ENCODE data around the gene IL32.
"Not testable (repeated sequence)": the region's sequence is repeated elsewhere in the genome, so short reads cannot be mapped to it uniquely, and the experiment has no call there.

Gene IL32

DNA sequence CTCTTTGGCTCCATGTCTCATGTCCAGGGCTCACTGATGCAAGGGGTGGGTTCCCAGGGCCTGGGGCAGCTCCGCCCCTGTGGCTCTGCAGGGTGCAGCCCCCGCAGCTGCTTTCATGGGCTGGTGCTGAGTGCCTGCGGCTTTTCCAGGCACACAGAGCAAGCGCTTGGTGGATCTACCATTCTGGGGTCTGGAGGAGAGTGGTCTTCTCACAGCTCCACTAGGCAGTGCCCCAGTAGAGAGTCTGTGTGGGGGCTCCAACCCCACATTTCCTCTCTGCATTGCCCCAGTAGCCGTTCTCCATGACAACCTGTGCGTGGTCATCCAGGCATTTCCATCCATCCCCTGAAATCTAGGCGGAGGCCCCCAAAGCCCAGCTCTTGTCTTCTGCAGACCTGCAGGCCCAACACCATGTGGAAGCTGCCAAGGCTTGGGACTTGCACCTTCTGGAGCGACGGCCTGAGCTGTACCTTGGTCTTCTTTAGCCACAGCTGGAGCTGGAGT, 5.2 kb downstream of the IL32 start:
- no peak for DNase-seq (ENCODE audit: low read depth)

GRCh38 chr16:3071655-3072054, 6.2 kb downstream of the IL32 start:
- no peak for DNase-seq (ENCODE audit: low read depth)

GRCh38 chr16:3072148-3072547, 6.7 kb downstream of the IL32 start:
- DNase-seq (ENCODE audit: low read depth) = not testable (repeated sequence)

DNA sequence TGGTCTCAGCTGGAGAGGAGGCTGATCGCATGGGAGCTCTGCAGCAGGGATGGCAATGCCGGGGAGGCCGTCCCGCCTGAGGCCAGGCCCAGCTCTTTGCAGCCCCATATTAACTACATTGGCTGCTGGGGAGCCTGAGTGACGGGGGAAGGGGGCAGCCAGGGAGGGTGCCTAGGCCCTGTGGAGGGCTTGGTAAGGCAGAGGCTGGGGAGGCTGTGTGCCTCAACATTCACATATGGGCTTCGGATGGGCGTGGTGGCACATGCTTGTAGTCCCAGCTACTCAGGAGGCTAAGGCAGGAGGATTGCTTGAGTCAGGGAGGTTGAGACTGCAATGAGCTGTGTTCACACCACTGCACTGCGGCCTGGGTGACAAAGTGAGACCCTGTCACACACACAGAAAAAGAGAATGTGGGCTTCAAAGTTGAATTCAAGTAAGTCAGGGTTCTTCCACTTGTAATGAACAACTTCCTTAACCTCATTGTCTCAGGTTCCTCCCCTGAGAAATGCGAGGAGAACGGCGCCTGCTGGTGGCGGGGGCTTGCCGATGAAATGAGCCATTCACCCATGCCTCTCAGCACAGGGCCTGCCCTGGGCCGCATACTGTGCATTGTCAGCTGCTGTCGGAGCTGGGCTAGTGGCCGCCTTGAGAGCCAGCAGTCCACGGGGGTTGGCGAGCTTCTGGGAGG, 7.3 kb downstream of the IL32 start:
- DNase-seq (ENCODE audit: low read depth) = not testable (repeated sequence)

DNA sequence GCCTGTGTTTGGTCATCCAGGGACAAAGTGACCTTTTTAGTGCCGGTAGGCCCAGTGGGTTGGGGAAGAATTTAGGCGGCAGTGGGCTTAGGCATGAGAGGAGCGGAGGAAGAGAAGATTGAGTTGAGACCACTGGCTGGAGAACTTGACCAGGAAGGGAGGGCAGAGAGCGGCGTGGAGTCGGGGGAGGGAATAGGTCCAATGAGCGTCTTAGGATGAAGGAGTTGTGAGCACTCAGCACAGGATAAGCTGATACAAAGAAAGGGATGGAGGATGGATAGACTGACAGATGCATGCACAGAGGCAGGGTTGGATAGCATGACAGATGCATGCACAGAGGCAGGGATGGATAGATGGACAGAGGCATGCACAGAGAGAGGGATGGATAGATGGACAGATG, 8.0 kb downstream of the IL32 start:
- no peak for DNase-seq (ENCODE audit: low read depth)

DNA sequence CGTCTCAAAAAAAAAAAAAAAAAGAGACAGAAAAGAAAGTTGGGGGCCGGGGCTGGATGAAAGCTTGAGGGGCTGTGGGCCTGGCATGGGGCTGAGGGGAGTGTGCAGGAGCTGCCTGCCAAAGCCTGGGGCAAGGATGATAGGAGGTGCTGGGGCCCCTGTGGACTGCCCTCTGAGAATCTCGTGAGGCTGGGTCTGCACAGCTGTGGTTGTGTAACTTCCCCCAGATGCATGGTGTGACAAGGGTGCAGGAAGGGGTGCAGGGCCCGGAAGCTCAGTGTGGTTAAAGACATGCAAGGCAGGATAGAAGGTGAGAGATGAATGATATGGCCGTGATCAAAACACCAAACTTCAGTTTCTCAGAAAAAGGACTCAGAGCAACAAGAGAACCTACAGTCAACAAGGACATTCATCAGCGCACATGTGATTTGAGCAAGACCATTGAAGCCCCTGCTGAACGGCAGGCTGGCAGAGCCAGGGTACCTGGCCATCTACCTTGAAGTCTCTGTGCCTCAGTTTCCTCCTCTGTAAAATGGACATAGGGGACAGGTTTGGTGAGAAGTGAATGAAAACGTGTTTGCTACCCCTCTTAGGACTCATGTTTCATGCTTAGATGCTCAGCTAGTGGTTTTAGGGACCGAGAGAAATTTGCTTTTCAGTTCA, 9.6 kb downstream of the IL32 start:
- DNase-seq (ENCODE audit: low read depth) = no peak

DNA sequence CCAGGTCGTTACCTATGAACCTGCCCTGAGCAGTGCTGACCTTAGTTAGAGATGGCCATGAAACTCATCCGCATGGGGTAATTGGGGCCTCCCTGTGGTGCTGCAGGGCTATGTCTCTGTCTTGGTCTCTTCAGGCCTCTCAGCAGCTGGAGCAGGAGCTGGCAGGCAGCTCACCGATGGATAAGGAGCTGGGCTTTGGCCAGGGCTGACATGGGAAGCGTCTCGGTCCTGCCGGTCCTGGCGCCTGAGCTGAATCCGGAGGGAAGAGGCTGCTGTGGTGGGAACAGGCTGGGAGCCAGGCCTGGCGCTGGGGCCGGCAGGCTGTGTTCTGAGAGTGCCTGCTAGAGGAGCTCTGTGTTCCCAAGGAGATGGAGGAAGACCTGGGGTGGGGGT, 10.1 kb downstream of the IL32 start:
- no peak for DNase-seq (ENCODE audit: low read depth)

DNA sequence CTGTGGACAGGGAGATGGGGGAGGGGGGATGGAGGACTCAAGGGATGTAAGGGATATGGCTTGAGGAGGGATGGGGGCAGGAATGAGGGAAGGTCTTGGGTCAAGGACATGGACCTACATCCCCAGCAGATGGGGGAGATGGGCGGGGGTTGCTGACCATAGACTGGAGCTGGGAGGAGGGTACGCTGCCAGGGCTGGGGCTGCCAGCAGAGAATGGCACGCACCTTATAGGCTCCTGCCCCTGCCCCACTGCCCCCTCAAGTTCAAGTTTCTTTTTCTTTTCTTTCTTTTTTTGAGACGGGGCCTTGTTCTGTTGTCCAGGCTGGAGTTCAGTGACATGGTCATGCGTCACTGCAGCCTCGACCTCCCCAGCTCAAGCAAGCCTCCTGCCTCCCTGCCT, 10.5 kb downstream of the IL32 start:
- DNase-seq (ENCODE audit: low read depth) = not testable (repeated sequence)

- DNase-seq (ENCODE audit: low read depth) = no peak
These were observed 11.1 kb downstream of the IL32 start for GRCh38 chr16:3076577-3076976.

DNA sequence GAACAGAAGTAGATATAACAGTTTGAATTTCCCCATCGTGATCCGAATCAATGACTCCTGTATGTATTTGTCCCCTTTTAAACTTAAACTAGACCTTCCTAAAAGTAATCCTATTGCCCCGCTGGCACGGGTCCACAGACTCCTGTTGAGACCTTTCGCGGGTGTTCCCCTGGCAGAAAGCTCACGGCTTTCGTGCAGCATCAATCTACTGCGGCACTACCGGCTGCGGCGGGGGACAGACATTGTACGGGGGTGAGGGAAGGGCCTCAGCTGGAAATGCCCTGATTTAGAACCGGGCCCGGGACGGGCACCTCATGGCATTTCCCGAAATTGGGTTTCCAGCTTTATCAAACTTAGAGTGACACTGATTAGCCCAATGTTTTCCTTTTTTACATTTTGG, 14.6 kb downstream of the IL32 start:
- DNase-seq (ENCODE audit: low read depth) = no peak

DNA sequence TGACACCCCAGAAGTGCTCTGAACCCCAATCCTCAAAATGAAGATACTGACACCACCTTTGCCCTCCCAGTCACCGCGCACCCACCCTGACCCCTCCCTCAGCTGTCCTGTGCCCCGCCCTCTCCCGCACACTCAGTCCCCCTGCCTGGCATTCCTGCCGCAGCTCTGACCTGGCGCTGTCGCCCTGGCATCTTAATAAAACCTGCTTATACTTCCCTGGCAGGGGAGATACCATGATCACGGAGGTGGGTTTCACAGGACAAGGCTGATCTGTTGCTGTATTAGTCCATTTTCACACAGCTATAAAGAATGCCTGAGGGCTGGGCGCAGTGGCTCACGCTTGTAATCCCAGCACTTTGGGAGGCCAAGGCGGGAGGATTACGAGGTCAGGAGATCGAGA, 16.5 kb downstream of the IL32 start:
- DNase-seq (ENCODE audit: low read depth) = not testable (repeated sequence)

- not testable (repeated sequence) for DNase-seq (ENCODE audit: low read depth)
These were observed 18.0 kb downstream of the IL32 start for GRCh38 chr16:3083408-3083807.

DNA sequence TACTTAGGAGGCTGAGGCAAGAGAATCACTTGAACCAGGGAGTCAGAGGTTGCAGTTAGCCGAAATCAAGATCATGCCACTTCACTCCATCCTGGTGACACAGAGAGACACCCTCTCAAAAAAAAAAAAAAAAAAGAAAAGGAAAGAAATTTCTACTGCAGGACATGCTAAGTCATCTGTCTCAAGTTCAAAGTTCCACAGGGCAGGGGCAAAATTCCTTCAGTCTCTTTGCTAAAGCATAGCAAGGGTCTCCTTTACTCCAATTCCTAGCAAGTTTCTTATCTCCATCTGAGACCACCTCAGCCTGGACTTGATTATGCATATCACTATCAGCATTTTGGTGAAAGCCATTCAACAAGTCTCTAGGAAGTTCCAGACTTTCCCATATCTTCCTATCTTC, 19.1 kb downstream of the IL32 start:
- no peak for DNase-seq (ENCODE audit: low read depth)

- no peak for DNase-seq (ENCODE audit: low read depth)
These were observed 19.7 kb downstream of the IL32 start for GRCh38 chr16:3084969-3085670.

DNA sequence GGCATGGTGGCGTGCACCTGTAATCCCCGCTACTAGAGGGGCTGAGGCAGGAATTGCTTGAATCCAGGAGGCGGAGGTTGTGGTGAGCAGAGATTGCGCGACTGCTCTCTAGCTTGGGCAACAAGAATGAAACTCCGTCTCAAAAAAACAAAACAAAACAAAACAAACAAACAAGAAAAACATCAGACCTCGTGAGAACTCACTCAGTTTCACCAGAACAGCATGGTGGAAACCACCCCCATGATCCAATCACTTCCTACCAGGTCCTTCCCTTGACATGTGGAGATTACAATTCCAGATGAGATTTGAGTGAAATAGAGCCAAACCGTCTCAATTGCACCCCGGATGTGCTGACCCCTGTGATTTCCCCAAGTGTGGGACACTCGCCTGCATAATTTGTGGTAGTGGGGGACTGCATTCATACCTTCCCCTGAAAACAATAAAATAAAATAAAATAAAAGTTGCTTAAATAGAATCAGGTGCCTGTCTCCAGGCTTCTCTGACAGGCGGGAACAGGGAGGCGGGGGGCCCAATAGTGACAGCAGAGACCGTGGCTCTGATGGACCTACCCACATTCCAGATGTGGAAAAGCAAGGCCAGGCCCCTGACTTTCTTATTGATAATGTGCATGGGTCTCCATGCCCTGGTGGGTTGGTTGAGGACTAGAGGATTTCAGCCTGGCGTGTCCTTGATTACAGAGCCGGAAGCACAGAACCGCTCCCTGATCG, 20.6 kb downstream of the IL32 start:
- no peak for DNase-seq (ENCODE audit: low read depth)

DNA sequence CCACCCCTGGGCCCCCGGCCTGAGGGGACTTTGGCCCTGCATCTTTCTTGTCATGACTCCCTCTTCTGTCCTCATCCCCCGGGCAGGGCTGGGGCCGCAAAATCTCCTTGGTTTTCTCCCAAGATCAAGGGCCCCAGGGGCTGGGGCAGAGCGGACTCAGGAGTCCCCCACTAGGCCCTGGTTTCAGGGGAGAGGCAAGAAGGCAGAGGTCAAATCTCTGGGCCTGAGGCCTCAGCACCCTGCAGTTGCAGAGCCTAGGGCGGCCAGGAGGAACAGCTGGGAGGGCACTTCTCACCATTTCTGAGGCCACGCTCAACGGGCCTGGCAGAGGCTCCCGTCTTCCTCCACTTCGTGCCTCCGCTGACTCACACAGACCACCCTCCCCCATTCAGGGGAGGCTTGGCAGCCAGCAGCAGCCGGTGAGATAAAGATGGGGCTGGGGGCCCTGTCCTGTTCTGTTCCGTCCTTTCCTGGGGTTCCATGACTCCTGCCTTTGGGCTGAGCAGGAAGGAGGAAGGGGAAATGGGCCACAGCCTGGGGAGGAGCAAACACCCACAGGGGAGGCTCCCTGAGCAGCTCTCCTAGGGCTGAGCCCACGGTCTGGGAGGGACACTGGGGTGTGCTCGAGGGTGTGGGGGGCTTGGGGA, 21.3 kb downstream of the IL32 start:
- no peak for DNase-seq (ENCODE audit: low read depth)

- DNase-seq (ENCODE audit: low read depth) = no peak
These were observed 22.1 kb downstream of the IL32 start for GRCh38 chr16:3087243-3088235.

DNA sequence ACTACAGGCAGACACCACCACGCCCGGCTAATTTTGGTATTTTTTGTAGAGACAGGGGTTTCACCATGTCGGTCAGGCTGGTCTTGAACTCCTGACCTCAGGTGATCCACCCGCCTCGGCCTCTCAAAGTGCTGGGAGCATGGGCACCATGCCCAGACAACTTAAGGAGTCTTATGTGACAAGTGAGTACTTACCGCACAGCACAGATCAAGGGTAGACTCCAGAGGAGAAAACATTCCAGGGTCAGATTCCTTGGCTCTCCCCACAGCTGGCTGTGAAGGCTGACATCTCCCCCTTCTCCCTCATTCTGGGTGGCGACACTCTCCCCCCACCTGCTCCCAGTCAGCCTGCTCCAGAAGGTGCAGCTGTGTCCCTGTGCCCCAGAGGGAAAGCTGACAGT, 23.0 kb downstream of the IL32 start:
- no peak for DNase-seq (ENCODE audit: low read depth)

DNA sequence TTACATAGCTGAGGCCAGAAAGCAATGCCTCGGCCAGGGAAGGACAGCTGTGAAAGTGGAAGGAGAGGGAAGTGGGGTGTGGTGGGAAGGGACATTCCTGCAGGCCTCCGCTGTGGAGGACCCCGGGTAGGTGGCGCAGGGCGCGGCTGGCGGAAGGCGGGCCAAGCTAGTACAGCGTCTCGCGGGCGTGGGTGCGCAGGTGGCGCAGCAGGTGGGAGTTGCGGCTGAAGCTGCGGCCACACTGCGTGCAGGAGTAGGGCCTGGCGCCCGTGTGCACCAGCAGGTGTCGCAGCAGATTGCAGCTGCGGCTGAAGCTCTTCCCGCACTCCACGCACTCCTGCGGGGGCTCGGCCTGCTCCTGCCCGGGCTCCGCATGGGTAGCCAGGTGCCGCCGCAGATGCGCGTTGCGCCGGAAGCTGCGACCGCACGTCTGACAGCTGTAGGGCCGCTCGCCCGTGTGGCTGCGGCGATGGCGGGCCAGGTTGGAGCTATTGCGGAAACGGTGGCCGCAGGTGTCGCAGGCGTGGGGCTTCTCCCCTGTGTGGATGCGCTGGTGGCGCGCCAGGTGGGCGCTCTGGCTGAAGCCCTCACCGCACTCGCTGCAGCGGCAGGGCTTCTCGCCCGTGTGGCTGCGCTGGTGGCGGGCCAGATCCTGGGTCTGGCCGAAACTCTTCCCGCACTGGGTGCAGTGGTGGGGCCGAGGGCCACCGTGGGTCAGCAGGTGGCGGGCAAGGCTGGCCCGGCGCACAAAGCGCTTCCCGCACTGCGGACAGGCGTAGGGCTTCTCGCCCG, 23.7 kb downstream of the IL32 start:
- no peak for DNase-seq (ENCODE audit: low read depth)
